ENCODE data around the gene CAPS2.

Gene CAPS2

GRCh38 chr12:75315518-75315917, 14.6 kb downstream of the CAPS2 start:
- no peak overlapping the region for H3K4me3 ChIP-seq (ENCODE audit: low read depth, low read length)
- DNase-seq (ENCODE audit: low read depth, low spot score): peak; percentile 41
- in situ Hi-C loops (cut with HindIII; ENCODE audit: low sequenced_read_pairs): no loop called here
- TF ChIP-seq CTCF (IDR thresholded peaks at IDR 0.05; ENCODE audit: low read depth, low read length): no peak

GRCh38 chr12:75311369-75311768, 18.8 kb downstream of the CAPS2 start:
- DNase-seq (ENCODE audit: low read depth, low spot score): no peak
- in situ Hi-C loops (cut with HindIII; ENCODE audit: low sequenced_read_pairs): no loop called here
- TF ChIP-seq CTCF (IDR thresholded peaks at IDR 0.05; ENCODE audit: low read depth, low read length): no peak
- no peak overlapping the region for H3K4me3 ChIP-seq (ENCODE audit: low read depth, low read length)

GRCh38 chr12:75308279-75308678, 21.8 kb downstream of the CAPS2 start:
- no peak for TF ChIP-seq CTCF (IDR thresholded peaks at IDR 0.05; ENCODE audit: low read depth, low read length)
- H3K4me3 ChIP-seq (ENCODE audit: low read depth, low read length): no peak overlapping the region
- in situ Hi-C loops (cut with HindIII; ENCODE audit: low sequenced_read_pairs): no loop called here
- DNase-seq (ENCODE audit: low read depth, low spot score): no peak

GRCh38 chr12:75305412-75306332, 24.5 kb downstream of the CAPS2 start:
- TF ChIP-seq CTCF (IDR thresholded peaks at IDR 0.05; ENCODE audit: low read depth, low read length): no peak
- no peak overlapping the region for H3K4me3 ChIP-seq (ENCODE audit: low read depth, low read length)
- DNase-seq (ENCODE audit: low read depth, low spot score): no peak
- in situ Hi-C loops (cut with HindIII; ENCODE audit: low sequenced_read_pairs): no loop called here

- TF ChIP-seq CTCF (IDR thresholded peaks at IDR 0.05; ENCODE audit: low read depth, low read length): no peak
- in situ Hi-C loops (cut with HindIII; ENCODE audit: low sequenced_read_pairs): no loop called here
- no peak for DNase-seq (ENCODE audit: low read depth, low spot score)
- H3K4me3 ChIP-seq (ENCODE audit: low read depth, low read length): no peak overlapping the region
Measured at GRCh38 chr12:75302781-75303180, 27.3 kb downstream of the CAPS2 start.

GRCh38 chr12:75302225-75302624, 27.9 kb downstream of the CAPS2 start:
- DNase-seq (ENCODE audit: low read depth, low spot score): no peak
- no peak for TF ChIP-seq CTCF (IDR thresholded peaks at IDR 0.05; ENCODE audit: low read depth, low read length)
- in situ Hi-C loops (cut with HindIII; ENCODE audit: low sequenced_read_pairs): no loop called here
- no peak overlapping the region for H3K4me3 ChIP-seq (ENCODE audit: low read depth, low read length)

All from astrocyte of the spinal cord (primary cell).